Measurements from ENCODE around the gene PLEKHG4B. TPM values are rescaled to one million over a fixed set of nuclear protein-coding genes. Genes with fewer than 3 reads are reported as not detected.

The PLEKHG4B gene
- polyA plus RNA-seq, 3 donors, result not detected

GRCh38 chr5:140443-140829 is 48.5 kb downstream of the PLEKHG4B start:
- H3K4me3 ChIP-seq (replicated peaks in 1 of 3; ENCODE audit: low read depth in 2 of 3, low read length in 3 of 3), result no peak overlapping the region
- H3K4me2 ChIP-seq (replicated peaks; ENCODE audit: extremely low read depth, low read length, poor library complexity, severe bottlenecking), result no peak overlapping the region
- no peaks in the 10 kb centered on the region for H3K27me3 ChIP-seq (ENCODE audit: control insufficient read depth in 2 of 2, insufficient read depth in 2 of 2, low read length in 2 of 2)
- Mint-ChIP-seq H3K4me3 (no peak overlapping the region), H3K9me3 (peaks cover 0 to 3% (median 0%) of the 10 kb centered on the region in 7 donors), H3K4me1 (no peaks in the 10 kb centered on the region), H3K27me3 (ENCODE audit: low read depth in 3 of 3) (peaks cover 0 to 4% (median 2%) of the 10 kb centered on the region in 3 donors), H3K36me3 (no peaks in the 10 kb centered on the region), H3K27ac (no peak overlapping the region)
- no peaks in the 10 kb centered on the region for H3K36me3 ChIP-seq (replicated peaks in 1 of 2; ENCODE audit: control insufficient read depth in 1 of 2, insufficient read depth in 2 of 2, low read length in 2 of 2)
- 100% methylated on average over 3 of the region's 7 CpGs for WGBS (ENCODE audit: insufficient coverage)
- no peak for DNase-seq
- no peak overlapping the region for H3K9ac ChIP-seq (ENCODE audit: insufficient read depth, low read length, poor library complexity, severe bottlenecking)
- no peaks in the 10 kb centered on the region for H3K79me2 ChIP-seq (ENCODE audit: insufficient read depth, low read length)
- H3K9me3 ChIP-seq (replicated peaks in 1 of 2; ENCODE audit: control insufficient read depth in 1 of 2, insufficient read depth in 1 of 2, low read length in 2 of 2), result no peaks in the 10 kb centered on the region
- H3K4me1 ChIP-seq (ENCODE audit: control insufficient read depth in 1 of 2, insufficient read depth in 2 of 2, low read length in 2 of 2), result no peaks in the 10 kb centered on the region
- no peaks in the 10 kb centered on the region for H4K20me1 ChIP-seq (ENCODE audit: insufficient read depth, low read length)
- TF ChIP-seq CTCF (IDR thresholded peaks at IDR 0.05), result no peak
- no peak overlapping the region for H2AFZ ChIP-seq (ENCODE audit: insufficient read depth, low read depth, low read length, poor library complexity, severe bottlenecking)
- H3K27ac ChIP-seq (ENCODE audit: low read depth in 1 of 2, low read length in 2 of 2), result no peak overlapping the region
- intact Hi-C loops (cut with micrococcal nuclease), result no loop called here

GRCh38 chr5:141211-141610 is 49.2 kb downstream of the PLEKHG4B start:
- no peaks in the 10 kb centered on the region for H3K4me1 Mint-ChIP-seq
- Histone ChIP-seq H3K9me3 (replicated peaks in 1 of 2; ENCODE audit: control insufficient read depth in 1 of 2, insufficient read depth in 1 of 2, low read length in 2 of 2) (peaks cover 0 to 1% of the 10 kb centered on the region in 2 donors), H3K27ac (ENCODE audit: low read depth in 1 of 2, low read length in 2 of 2) (no peak overlapping the region), H4K20me1 (ENCODE audit: insufficient read depth, low read length) (no peaks in the 10 kb centered on the region), H2AFZ (ENCODE audit: insufficient read depth, low read depth, low read length, poor library complexity, severe bottlenecking) (no peak overlapping the region), H3K79me2 (ENCODE audit: insufficient read depth, low read length) (no peaks in the 10 kb centered on the region), H3K4me1 (ENCODE audit: control insufficient read depth in 1 of 2, insufficient read depth in 2 of 2, low read length in 2 of 2) (no peaks in the 10 kb centered on the region), H3K9ac (ENCODE audit: insufficient read depth, low read length, poor library complexity, severe bottlenecking) (no peak overlapping the region), H3K36me3 (replicated peaks in 1 of 2; ENCODE audit: control insufficient read depth in 1 of 2, insufficient read depth in 2 of 2, low read length in 2 of 2) (no peaks in the 10 kb centered on the region), H3K4me3 (replicated peaks in 1 of 3; ENCODE audit: low read depth in 2 of 3, low read length in 3 of 3) (no peak overlapping the region), H3K27me3 (ENCODE audit: control insufficient read depth in 2 of 2, insufficient read depth in 2 of 2, low read length in 2 of 2) (no peaks in the 10 kb centered on the region), H3K4me2 (replicated peaks; ENCODE audit: extremely low read depth, low read length, poor library complexity, severe bottlenecking) (no peak overlapping the region)
- peaks cover 0 to 4% (median 2%) of the 10 kb centered on the region in 3 donors for H3K27me3 Mint-ChIP-seq (ENCODE audit: low read depth in 3 of 3)
- no peak overlapping the region for H3K27ac Mint-ChIP-seq
- intact Hi-C loops (cut with micrococcal nuclease), result no loop called here
- H3K4me3 Mint-ChIP-seq, result no peak overlapping the region
- TF ChIP-seq CTCF (IDR thresholded peaks at IDR 0.05), result no peak
- DNase-seq, result no peak
- 92% methylated on average over 8 of the region's 13 CpGs for WGBS (ENCODE audit: insufficient coverage)
- peaks cover 0 to 6% (median 3%) of the 10 kb centered on the region in 7 donors for H3K9me3 Mint-ChIP-seq
- H3K36me3 Mint-ChIP-seq, result no peaks in the 10 kb centered on the region

All from CD14-positive monocyte (primary cell).